OCI-LY7 (cell line): ENCODE data around the gene PRMT6. TPM values are rescaled to one million over a fixed set of nuclear protein-coding genes. Genes with fewer than 3 reads are reported as not detected.

ENCODE experiments used
- Bru-seq: library from RNA; stranded (reverse); fragments of 400-500 nt; gene quantifications from one replicate; lab custom pipeline; 2021; lab: Mats Ljungman, UMichigan
- BruChase-seq, 2 experiments: library from RNA; stranded (reverse); fragments of 400-500 nt; gene quantifications; one replicate each; lab custom pipeline; 2021; lab: Mats Ljungman, UMichigan
- BruUV-seq: library from RNA; stranded (reverse); fragments of 400-500 nt; replicated peaks from 2 replicates; lab custom pipeline; 2021; lab: Mats Ljungman, UMichigan
- CTCF ChIA-PET: fragments of 300-600 bp; sonication (Branson Sonifier 250); formaldehyde crosslinking; loops from one replicate; lab custom pipeline; 2022; ENCODE audit warnings: antibody characterized with exemption; ENCODE audit not compliant: unreplicated experiment; lab: Charles Lee
- POLR2A ChIA-PET: fragments of 300-600 bp; sonication (Branson Sonifier 250); formaldehyde crosslinking; loops from one replicate; lab custom pipeline; 2022; ENCODE audit warnings: antibody characterized with exemption; lab: Charles Lee
- DNase-seq: peaks from one replicate; pipeline ENCODE4 v3.0.0-alpha.2; 2015; ENCODE audit warnings: low spot score
- H2AFZ ChIP-seq: fragments of 200-600 bp; sonication (generic), shearing (Covaris generic); 2 replicates; pipeline ENCODE4 v1.6.1; 2014; ENCODE audit warnings: mild to moderate bottlenecking, antibody characterized with exemption, low read length, moderate library complexity
- H3K27ac ChIP-seq: fragments of 200-600 bp; sonication (generic); 2 replicates; pipeline ENCODE4 v1.5.1; 2014; ENCODE audit warnings: mixed run types, low read depth, mild to moderate bottlenecking, moderate library complexity, low read length, inconsistent platforms; ENCODE audit not compliant: poor library complexity, severe bottlenecking
- H3K36me3 ChIP-seq: fragments of 200-600 bp; sonication (generic); 2 replicates; pipeline ENCODE4 v1.6.1; 2014; ENCODE audit warnings: mild to moderate bottlenecking, antibody characterized with exemption, low read length, moderate library complexity, mixed read lengths; ENCODE audit not compliant: insufficient read depth
- H3K4me1 ChIP-seq: fragments of 200-600 bp; sonication (generic); 2 replicates; pipeline ENCODE4 v1.5.1; 2014; ENCODE audit warnings: mild to moderate bottlenecking, low read length; ENCODE audit not compliant: insufficient read depth, poor library complexity, severe bottlenecking
- H3K4me2 ChIP-seq: fragments of 200-600 bp; sonication (generic); 2 replicates; pipeline ENCODE4 v1.6.1; 2014; ENCODE audit warnings: mild to moderate bottlenecking, low read length
- H3K4me3 ChIP-seq: fragments of 200-600 bp; sonication (generic); 2 replicates; pipeline ENCODE4 v1.5.1; 2014; ENCODE audit warnings: mild to moderate bottlenecking, low read depth, low read length; ENCODE audit not compliant: poor library complexity, severe bottlenecking
- H3K79me2 ChIP-seq: fragments of 200-600 bp; sonication (generic); 2 replicates; pipeline ENCODE4 v1.6.1; 2016; ENCODE audit warnings: low read depth, mild to moderate bottlenecking, low read length, moderate library complexity, mixed read lengths; ENCODE audit not compliant: insufficient read depth
- H3K9me2 ChIP-seq: fragments of 200-600 bp; sonication (generic); 2 replicates; pipeline ENCODE4 v1.6.1; 2016; ENCODE audit warnings: mild to moderate bottlenecking, low read length, mixed read lengths; ENCODE audit not compliant: insufficient read depth
- H3K9me3 ChIP-seq: fragments of 200-600 bp; sonication (generic); 2 replicates; pipeline ENCODE4 v1.6.1; 2014; ENCODE audit warnings: mild to moderate bottlenecking, mixed run types, low read length, mixed read lengths
- H4K20me1 ChIP-seq: fragments of 200-600 bp; sonication (generic); 2 replicates; pipeline ENCODE4 v1.6.1; 2014; ENCODE audit warnings: mild to moderate bottlenecking, antibody characterized with exemption, low read length, moderate library complexity, mixed read lengths; ENCODE audit not compliant: insufficient read depth
- CTCF ChIP-seq: fragments of 200-600 bp; sonication (generic); conservative IDR thresholded peaks from 2 replicates; pipeline ENCODE4 v1.5.1; 2014; ENCODE audit warnings: mild to moderate bottlenecking, antibody characterized with exemption, low read length, moderate library complexity, mixed read lengths
- EZH2phosphoT487 ChIP-seq: fragments of 200-600 bp; sonication (generic); IDR thresholded peaks from 2 replicates; pipeline ENCODE4 v1.6.1; 2018; ENCODE audit warnings: low read depth, borderline replicate concordance, mild to moderate bottlenecking, mixed run types, antibody characterized with exemption, low read length, moderate library complexity, mixed read lengths
- intact Hi-C: fragments of 100-400 bp; cut with micrococcal nuclease; formaldehyde crosslinking; loops from one replicate; pipeline ENCODE4 v1.10.0; 2022; ENCODE audit not compliant: unreplicated experiment
- long read RNA-seq: library from polyadenylated mRNA; stranded (forward); transcript quantifications from one replicate; pipeline ENCODE4 v2.0.0, GENCODE V29; 2022
- total RNA-seq, 2 experiments: library from RNA; depleted of rRNA in 1 of 2; stranded (reverse); fragments of >200 nt in 1 of 2; shearing (Covaris generic) in 1 of 2; gene quantifications; 2 replicates each; pipeline ENCODE4 v1.2.3, GENCODE V29; 2014 to 2022

PRMT6 gene
- total RNA-seq (2014; rRNA removed; shearing (Covaris generic)) (41.7 and 42.5 TPM in 2 replicates), total RNA-seq (2022) (42.9 and 46.9 TPM in 2 replicates), Bru-seq, nascent RNA (percentile 89 among the genes with signal in this experiment), BruChase-seq, experiment 1, labeled RNA remaining after a 6-hour chase (percentile 85 among the genes with signal in this experiment), BruChase-seq, experiment 2, labeled RNA remaining after a 2-hour chase (percentile 97 among the genes with signal in this experiment)
- long read RNA-seq, transcript PRMT6-201 (1 exons, 2,616 nt) = major isoform, 178 of 185 reads
- long read RNA-seq, partial matches to known transcripts = 0 of 185 reads
- long read RNA-seq, other reads (novel, unspliced or antisense) = 3 of 185 reads

- intact Hi-C loops = loop anchor here (2.0 to 5.0 kb wide), 4 partner anchors 76 to 306 kb away; partner anchors contain the start of gene NTNG1
- Histone ChIP-seq H4K20me1 (peaks cover 17% of the 10 kb centered on the region; the same call in 1 of the 2 replicates), H3K4me3 (peak within 1 kb of the TSS; percentile 83), H3K4me2 (peak within 1 kb of the TSS; percentile 84), H3K4me1 (peaks cover 21% of the 10 kb centered on the region), H3K9me3 (no peaks in the 10 kb centered on the region), H3K9me2 (no peaks in the 10 kb centered on the region), H3K36me3 (peaks cover 39% of the 10 kb centered on the region), H3K79me2 (peaks cover 32% of the 10 kb centered on the region), H2AFZ (peak within 1 kb of the TSS; percentile 96), H3K27ac (peak within 1 kb of the TSS; percentile 54)
- BruUV-seq = TSS peak; percentile 64
- peak; percentile 89 for DNase-seq
- ChIA-PET POLR2A (interaction anchor here (0.6 to 3.6 kb wide), 20 partner anchors 8 to 920 kb away, joined by 3 to 23 read pairs (median 4); no protein-coding TSS in a partner anchor), CTCF (interaction anchor here (0.6 to 1.1 kb wide), 5 partner anchors 13 to 217 kb away, joined by 3 to 5 read pairs (median 3); no protein-coding TSS in a partner anchor)
- TF ChIP-seq EZH2phosphoT487 = no peak
- TF ChIP-seq CTCF = peak; percentile 37; the same call in 1 of the 2 replicates
Measured at GRCh38 chr1:107056426-107057196, at the start of gene PRMT6. Gene PRMT6, plus strand, starts transcription at chr1:107056674. Its CDS starts 42 bp downstream, at chr1:107056716.

- ChIA-PET CTCF (no interaction called here), POLR2A (interaction anchor here (1.2 kb wide), 1 partner anchor 8 kb away, joined by 4 read pairs; no protein-coding TSS in a partner anchor)
- no peak for DNase-seq
- H3K36me3 ChIP-seq = no peaks in the 10 kb centered on the region
- BruUV-seq = no TSS peak
- no peak for TF ChIP-seq EZH2phosphoT487
- TF ChIP-seq CTCF = no peak
- no peaks in the 10 kb centered on the region for H3K9me2 ChIP-seq
- H4K20me1 ChIP-seq = no peaks in the 10 kb centered on the region
- intact Hi-C loops = no loop called here
- H2AFZ ChIP-seq = no peak overlapping the region
- H3K4me1 ChIP-seq = peaks cover 19% of the 10 kb centered on the region
- H3K9me3 ChIP-seq = no peaks in the 10 kb centered on the region
- no peaks in the 10 kb centered on the region for H3K79me2 ChIP-seq
- H3K4me3 ChIP-seq = no peak overlapping the region
- H3K4me2 ChIP-seq = no peak overlapping the region
- no peak overlapping the region for H3K27ac ChIP-seq
Measured at GRCh38 chr1:107009281-107009680, 47.2 kb upstream of the PRMT6 start.
